Measurements from ENCODE around the gene CD248. TPM values are rescaled to one million over a fixed set of nuclear protein-coding genes. Genes with fewer than 3 reads are reported as not detected.

CD248 gene
- total and polyA plus RNA-seq, 12 donors: 5.3 to 44.4 (median 10.0) TPM

GRCh38 chr11:66333220-66333877 is 16.5 kb upstream of the CD248 start:
- no peak for ATAC-seq
- Histone ChIP-seq H3K9me3 (no peaks in the 10 kb centered on the region), H3K27ac (no peak overlapping the region), H3K36me3 (peaks cover 0 to 45% (median 0%) of the 10 kb centered on the region in 9 donors), H3K4me1 (peaks cover 14 to 37% (median 30%) of the 10 kb centered on the region in 9 donors), H3K4me3 (no peak overlapping the region), H3K27me3 (no peaks in the 10 kb centered on the region)
- no peak for DNase-seq
- WGBS, 2 donors: 89 to 93% methylated on average over 19 of the region's 19 CpGs
- no peak for TF ChIP-seq CTCF (IDR thresholded peaks at IDR 0.05)
- intact Hi-C loops (cut with DNase I): loop anchor here in 1 of 10 donors (2.0 kb wide), 1 partner anchor 25 kb away; no protein-coding TSS in a partner anchor

GRCh38 chr11:66332371-66333219 is 15.8 kb upstream of the CD248 start:
- WGBS, 2 donors: 79 to 83% methylated on average over 18 of the region's 18 CpGs
- Histone ChIP-seq H3K27ac (no peak overlapping the region), H3K36me3 (peaks cover 0 to 37% (median 0%) of the 10 kb centered on the region in 9 donors), H3K4me3 (no peak overlapping the region), H3K9me3 (no peaks in the 10 kb centered on the region), H3K4me1 (peaks cover 19 to 45% (median 37%) of the 10 kb centered on the region in 9 donors), H3K27me3 (no peaks in the 10 kb centered on the region)
- DNase-seq (no peak), ATAC-seq (no peak)
- TF ChIP-seq CTCF (IDR thresholded peaks at IDR 0.05): no peak
- intact Hi-C loops (cut with DNase I): loop anchor here in 1 of 10 donors (2.0 kb wide), 1 partner anchor 24 kb away; no protein-coding TSS in a partner anchor

- TF ChIP-seq CTCF (IDR thresholded peaks at IDR 0.05): no peak
- no peak overlapping the region for H3K4me3 ChIP-seq
- DNase-seq: no peak
Observed at GRCh38 chr11:66331542-66332370, 14.9 kb upstream of the CD248 start.

GRCh38 chr11:66330931-66331330 is 14.1 kb upstream of the CD248 start:
- H3K36me3 ChIP-seq: peaks cover 0 to 29% (median 0%) of the 10 kb centered on the region in 9 donors
- H3K4me1 ChIP-seq: peaks cover 23 to 46% (median 41%) of the 10 kb centered on the region in 9 donors
- no peaks in the 10 kb centered on the region for H3K9me3 ChIP-seq
- H3K27me3 ChIP-seq: no peaks in the 10 kb centered on the region
- intact Hi-C loops (cut with DNase I): no loop called here
- no peak overlapping the region for H3K4me3 ChIP-seq
- no peak for DNase-seq
- no peak for ATAC-seq
- no peak overlapping the region for H3K27ac ChIP-seq
- 61 to 65% methylated on average over 10 of the region's 10 CpGs for WGBS, 2 donors
- TF ChIP-seq CTCF (IDR thresholded peaks at IDR 0.05): no peak

More at GRCh38 chr11:66331542-66332370, 14.9 kb upstream of the CD248 start:
- H3K36me3 ChIP-seq: peaks cover 0 to 29% (median 0%) of the 10 kb centered on the region in 9 donors
- no peaks in the 10 kb centered on the region for H3K27me3 ChIP-seq
- peaks cover 22 to 46% (median 41%) of the 10 kb centered on the region in 9 donors for H3K4me1 ChIP-seq
- 85 to 86% methylated on average over 12 of the region's 12 CpGs for WGBS, 2 donors
- ATAC-seq: no peak
- intact Hi-C loops (cut with DNase I): loop anchor here in 1 of 10 donors (2.0 kb wide), 1 partner anchor 23 kb away; no protein-coding TSS in a partner anchor
- no peak overlapping the region for H3K27ac ChIP-seq
- no peaks in the 10 kb centered on the region for H3K9me3 ChIP-seq
